DMS114 treated with DMSO at 0.1 percent for 48 hours (cell line): ENCODE measurements around the gene KLF9.

Experiments
- DNase-seq: peaks from one replicate; lab custom pipeline; 2025; ENCODE audit not compliant: unreplicated experiment; lab: John Stamatoyannopoulos, UW

The KLF9 gene

GRCh38 chr9:70413799-70414775 lies at the start of gene KLF9:
Gene KLF9, minus strand, starts transcription at chr9:70414657. Its CDS starts 1,294 bp downstream, at chr9:70413363.
- DNase-seq, result peak; percentile 90

DNA sequence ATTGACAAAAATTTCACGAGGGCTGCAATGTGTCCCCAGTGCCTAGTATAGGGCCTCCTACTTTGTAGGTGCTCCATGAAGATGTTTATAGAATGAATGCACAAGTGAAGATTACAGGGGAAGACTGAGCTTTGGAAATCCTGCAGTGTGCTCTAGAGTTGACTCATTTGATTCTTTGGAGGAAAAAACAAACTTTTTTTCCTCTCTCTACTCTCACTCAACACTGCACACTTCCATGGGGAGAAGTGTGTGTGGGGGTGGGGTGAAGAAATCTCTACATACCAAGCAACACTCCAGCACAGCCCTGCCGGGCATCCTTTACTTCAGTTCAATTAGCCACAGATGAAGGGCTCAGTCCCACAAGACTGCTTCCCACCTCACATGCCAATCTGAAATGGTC lies 49.4 kb upstream of the KLF9 start:
- DNase-seq, result no peak

DNA sequence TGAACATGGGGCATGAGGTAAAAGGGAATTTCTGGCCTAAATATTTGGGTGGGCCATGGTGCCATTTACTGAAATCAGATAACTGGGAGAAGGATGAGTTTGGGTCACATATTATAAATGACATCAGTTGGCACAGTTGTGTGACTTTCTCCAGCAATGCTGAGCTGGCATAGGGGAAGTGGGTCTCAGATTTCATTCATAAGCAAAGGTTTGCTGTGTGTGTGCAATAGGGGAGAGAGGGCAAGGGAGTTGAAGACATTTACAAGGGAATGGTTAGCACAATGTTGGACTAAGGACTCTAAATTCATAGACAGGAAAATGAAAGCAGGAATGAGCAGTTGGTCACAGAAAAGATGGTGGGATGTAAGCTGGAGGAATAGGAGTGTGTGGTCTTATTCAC lies 47.8 kb upstream of the KLF9 start:
- no peak for DNase-seq

DNA sequence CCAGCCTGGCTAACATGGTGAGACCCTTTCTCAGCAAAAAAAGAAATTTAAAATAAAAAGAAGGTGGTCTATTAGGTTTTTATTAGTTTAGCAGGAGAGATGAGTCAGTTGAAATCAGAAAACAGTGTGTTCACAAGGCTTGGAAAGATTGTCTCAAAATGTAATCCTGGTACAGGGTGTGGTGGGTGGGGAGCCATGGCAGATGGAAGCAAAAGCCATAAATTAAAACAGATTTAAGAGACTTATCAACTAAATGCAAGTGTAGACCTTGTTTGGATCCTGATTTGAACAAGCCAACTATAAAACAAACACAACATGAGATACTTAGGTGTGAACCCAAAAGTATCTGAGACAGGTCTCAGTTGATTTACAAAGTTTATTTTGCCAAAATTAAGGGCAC lies 42.8 kb upstream of the KLF9 start:
- no peak for DNase-seq

DNA sequence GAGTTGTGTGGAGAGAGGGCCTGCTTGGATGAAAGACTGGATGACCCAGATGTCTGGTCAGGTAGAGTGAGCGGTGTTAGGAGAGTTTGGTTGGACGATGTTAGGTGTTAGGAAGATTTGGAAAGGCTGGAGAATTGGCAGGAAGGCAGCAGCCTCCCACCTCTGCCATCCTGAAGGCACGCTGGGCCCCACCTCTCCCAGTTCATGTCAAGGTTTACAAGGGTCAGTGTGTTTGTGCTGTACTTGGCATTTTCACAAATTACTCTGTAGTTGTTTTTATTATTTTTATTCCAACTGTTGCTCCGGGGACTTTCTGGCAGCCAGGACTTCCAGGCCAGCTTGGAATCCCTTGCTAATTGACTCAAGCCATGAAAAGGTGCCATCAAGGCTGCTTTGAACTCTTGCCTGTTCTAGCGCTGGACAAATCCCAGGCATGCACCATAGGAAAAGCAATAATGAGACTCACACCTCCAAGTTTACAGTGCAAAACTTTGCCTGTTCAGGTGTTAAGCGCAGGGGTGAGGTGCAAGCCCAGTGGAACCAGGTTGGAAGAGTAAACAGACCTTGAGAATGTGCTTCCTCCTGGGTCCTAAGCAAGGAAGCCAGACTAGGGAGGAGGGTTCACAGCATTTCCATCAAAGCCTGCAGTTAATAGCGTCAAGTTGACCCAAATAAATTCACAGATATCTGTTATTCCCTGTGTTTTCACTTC lies 41.7 kb upstream of the KLF9 start:
- DNase-seq, result no peak

GRCh38 chr9:70452365-70452764 lies 37.9 kb upstream of the KLF9 start:
- no peak for DNase-seq

DNA sequence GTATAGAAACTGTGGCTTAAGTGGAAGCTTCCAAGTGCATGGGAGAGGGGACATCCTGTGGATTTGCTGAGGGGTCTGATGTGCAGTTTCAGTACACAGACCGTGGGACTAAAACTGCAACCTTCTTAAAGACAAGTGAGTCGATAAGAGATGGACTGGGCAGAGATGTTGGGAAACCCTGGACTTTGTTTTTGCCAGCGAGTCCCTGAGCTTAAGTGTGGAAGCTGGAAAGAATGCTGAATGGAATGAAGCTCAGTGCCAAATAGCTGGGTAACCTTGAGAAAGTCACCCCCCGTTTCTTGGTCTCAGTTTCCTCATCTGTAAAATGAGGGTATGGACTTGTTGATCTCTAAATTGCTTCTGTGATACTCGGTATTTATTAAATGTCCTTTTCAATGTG lies 37.3 kb upstream of the KLF9 start:
- no peak for DNase-seq

GRCh38 chr9:70450738-70451137 lies 36.3 kb upstream of the KLF9 start:
- no peak for DNase-seq

DNA sequence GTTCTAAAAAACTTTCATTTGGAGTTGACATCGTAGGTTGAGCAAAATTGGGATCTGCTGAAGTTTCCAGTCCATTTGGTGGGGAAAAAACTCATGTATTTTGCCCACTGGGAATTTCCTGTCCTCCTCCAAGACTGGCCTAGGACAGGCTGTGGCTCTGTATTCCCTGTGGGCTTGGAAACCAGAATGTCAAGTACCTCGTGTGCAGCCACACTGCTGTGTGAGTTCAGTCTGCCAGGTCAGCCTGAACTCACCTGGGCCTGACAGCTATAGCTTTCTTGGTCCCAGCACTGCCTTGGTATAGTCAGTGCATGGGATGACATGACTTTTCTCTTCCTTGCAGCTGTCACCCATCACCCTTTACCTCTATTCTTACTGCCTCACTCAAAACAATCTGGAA lies 35.0 kb upstream of the KLF9 start:
- no peak for DNase-seq

DNA sequence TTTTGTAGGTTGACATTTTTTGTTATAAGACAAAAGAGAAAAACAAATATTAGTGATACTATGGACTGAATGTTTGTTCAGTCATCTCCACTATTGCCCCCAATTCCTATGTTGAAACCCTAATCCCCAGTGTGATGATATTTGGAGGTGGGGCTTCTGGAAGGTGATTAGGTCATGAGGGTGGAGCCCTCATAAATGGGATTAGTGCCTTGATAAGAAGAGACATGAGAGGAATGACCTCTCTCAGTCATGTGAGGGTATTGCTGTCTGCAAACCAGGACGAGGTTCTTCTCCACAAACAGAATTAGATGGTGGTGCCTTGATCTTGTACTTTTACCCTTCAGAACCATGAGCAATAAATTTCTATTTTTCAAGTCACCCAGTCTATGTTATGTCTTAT lies 34.5 kb upstream of the KLF9 start:
- no peak for DNase-seq

GRCh38 chr9:70444904-70445303 lies 30.4 kb upstream of the KLF9 start:
- DNase-seq, result no peak

DNA sequence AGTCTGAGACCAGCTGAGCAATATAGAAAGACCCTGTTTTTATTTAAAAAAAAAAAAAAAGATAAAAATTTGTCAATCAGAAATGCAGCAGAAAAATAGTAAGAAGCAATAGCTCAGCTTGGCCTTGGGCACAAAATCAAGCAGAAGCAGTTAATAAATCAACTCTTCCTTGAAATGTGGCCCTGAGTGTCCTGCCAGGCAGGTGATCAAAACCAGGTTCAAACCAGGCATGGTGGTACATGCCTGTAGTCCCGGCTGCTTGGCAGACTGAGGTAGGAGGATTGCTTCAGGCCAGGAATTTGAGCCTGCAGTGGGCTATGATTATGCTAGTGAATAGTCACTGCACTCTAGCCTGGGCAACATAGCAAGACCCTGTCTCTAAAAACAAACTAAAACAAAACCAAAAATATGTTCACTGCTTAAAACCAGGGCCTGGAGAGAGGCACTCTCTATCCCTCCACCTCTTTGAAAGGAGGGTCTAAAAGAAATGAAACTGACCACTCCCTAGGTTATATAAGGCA lies 27.9 kb upstream of the KLF9 start:
- no peak for DNase-seq

- no peak for DNase-seq
These were observed 27.2 kb upstream of the KLF9 start for GRCh38 chr9:70441622-70442021.

GRCh38 chr9:70439991-70440706 lies 25.7 kb upstream of the KLF9 start:
- no peak for DNase-seq

DNA sequence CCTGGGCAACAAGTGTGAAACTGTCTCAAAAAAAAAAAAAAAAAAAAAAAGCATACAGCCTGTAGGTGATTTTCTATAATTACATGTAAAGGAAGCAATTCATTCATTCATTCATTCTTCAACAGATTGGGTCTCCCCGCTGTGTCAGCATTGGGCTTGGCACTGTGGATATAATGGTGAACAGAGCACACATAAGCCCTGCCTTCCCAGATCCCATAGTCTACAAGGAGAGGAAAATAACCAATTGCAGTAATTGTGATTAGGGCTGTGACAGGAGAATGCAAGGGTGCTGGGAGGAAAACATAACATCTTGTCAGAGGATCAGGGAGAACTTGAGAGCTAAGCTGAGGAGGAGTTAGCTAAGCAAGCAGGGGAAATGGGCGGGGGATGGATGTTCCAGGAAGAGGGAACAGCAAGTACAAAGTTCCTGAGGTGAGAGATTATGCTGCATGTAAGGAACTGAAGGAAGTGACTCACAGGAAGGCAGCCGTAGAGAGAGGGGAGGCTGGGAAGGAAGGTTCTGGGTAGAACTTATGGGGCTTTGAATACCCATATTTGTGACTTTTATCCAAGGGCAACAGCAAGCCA lies 24.0 kb upstream of the KLF9 start:
- DNase-seq, result no peak

DNA sequence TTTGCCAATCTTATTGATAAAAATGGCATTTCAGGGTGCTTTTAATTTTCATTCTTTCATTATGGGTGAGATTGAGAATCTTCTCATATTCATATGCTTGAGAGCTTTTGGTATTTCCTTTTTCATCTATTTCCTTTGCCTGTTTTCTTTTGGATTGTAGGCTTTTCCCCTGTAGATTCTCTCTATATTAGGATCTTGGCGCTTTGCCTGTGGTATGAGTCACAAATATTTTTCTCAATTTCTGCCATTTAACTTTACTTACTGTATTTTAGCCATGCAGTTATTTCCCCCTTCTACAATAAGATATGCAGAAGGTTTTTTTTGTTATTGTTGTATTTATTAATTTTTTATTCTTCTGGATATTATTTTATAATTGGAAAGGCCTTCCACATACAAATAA lies 21.5 kb upstream of the KLF9 start:
- DNase-seq, result no peak

DNA sequence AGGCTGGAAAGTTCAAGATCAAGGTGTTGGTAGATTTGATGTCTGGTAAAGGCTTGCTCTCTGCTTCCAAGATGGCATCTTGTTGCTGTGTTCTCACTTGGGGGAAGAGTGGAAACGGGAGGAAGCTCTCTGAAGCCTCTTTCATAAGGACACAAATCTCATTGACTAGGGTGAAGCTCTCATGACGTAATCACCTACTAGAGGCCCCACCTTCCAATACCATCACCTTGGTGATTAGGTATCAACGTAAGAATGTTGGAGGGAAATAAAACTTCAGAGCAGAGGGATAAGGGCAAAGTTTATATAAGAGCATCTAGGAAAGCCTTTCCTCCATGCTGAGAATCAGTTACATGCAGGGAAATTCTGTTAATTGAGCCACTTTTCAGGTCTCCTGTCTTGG lies 15.4 kb upstream of the KLF9 start:
- DNase-seq, result no peak

DNA sequence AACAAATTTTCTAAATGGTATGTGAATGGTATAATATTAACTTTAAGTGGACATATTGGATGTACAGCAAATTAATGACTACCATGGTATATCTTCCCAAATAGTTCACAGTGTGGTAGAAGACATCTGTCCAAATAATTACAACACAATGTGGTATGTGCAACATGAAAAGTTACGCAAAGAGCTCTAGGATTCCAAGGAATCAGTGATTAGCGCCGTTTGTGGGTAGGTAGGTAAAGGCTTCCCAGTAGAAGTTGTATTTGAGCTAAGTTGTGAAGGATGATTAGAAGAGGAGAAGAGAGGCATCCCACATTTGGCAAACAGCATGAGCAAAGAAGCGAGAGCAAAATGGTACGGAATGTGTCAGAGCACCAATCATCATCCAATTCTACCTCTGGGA lies 14.3 kb upstream of the KLF9 start:
- no peak for DNase-seq

DNA sequence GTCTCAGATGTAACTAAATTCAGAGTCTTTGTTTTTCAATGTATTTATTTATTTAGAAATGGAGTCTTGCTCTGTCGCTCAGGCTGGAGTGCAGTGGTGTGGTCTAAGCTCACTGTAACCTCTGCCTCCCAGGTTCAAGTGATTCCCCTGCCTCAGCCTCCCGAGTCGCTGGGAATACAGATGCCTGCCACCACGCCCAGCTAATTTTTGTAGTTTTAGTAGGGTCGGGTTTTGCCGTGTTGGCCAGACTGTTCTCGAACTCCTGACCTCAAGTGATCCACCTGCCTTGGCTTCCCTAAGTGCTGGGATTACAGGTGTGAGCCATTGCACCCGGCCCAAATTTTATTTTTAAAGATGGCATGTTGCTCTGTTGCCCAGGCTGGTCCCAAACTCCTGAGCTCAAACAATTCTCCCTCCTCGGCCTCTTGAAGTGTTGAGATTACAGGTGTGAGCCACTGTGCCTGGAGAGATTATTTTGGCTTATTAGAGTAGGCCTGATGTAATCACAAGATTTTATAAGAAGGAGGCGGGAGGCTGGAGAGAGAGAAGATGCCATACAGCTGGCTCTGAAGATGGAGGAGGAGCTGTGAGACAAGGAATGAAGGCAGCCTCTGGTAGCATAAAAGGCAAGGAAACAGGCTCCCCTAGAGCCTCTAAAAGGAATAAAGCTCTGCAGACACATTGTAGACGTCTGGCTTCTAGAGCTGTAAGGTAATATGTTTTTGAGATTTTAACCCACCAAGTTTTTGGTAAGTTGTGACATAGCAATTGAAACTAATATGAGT lies 12.9 kb upstream of the KLF9 start:
- no peak for DNase-seq

DNA sequence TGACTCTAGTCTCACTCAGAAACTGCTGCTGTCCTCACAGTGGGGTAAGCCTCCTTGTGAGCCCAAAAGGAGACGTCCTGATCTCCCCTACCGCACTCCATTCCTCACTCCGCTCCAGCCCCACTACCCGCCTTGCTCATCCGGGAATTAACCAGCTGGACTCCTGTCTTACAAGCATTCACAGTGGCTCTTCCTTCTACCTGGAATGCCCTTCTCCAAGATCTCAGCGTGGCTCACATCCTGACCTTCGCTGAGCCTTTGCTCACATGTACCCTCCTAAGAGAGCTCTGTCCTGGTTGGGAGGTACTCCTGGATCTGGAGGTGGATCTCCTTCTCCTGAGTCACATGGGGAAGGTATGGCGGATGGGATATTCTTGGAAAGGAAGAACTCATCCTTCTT lies 10.7 kb upstream of the KLF9 start:
- DNase-seq, result no peak
